Measurements from ENCODE around the gene PEDS1.

GRCh38 chr20:50124496-50124895, 29.0 kb downstream of the PEDS1 start:
- TF ChIP-seq POLR2AphosphoS5 (IDR thresholded peaks at IDR 0.05; ENCODE audit: low read depth, low read length), result no peak
- TF ChIP-seq SIN3A (IDR thresholded peaks at IDR 0.05; ENCODE audit: borderline replicate concordance, insufficient read depth, low read length), result no peak
- TF ChIP-seq, protein P1, sequence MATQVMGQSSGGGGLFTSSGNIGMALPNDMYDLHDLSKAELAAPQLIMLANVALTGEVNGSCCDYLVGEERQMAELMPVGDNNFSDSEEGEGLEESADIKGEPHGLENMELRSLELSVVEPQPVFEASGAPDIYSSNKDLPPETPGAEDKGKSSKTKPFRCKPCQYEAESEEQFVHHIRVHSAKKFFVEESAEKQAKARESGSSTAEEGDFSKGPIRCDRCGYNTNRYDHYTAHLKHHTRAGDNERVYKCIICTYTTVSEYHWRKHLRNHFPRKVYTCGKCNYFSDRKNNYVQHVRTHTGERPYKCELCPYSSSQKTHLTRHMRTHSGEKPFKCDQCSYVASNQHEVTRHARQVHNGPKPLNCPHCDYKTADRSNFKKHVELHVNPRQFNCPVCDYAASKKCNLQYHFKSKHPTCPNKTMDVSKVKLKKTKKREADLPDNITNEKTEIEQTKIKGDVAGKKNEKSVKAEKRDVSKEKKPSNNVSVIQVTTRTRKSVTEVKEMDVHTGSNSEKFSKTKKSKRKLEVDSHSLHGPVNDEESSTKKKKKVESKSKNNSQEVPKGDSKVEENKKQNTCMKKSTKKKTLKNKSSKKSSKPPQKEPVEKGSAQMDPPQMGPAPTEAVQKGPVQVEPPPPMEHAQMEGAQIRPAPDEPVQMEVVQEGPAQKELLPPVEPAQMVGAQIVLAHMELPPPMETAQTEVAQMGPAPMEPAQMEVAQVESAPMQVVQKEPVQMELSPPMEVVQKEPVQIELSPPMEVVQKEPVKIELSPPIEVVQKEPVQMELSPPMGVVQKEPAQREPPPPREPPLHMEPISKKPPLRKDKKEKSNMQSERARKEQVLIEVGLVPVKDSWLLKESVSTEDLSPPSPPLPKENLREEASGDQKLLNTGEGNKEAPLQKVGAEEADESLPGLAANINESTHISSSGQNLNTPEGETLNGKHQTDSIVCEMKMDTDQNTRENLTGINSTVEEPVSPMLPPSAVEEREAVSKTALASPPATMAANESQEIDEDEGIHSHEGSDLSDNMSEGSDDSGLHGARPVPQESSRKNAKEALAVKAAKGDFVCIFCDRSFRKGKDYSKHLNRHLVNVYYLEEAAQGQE (IDR thresholded peaks at IDR 0.05; ENCODE audit: insufficient read depth in 1 of 2, low read depth in 2 of 2, low read length in 2 of 2), result no peak

Measured in PFSK-1 (cell line).